ENCODE measurements around the gene AMDHD1.

The AMDHD1 gene

GRCh38 chr12:95999484-95999883, 56.4 kb downstream of the AMDHD1 start:
- Histone ChIP-seq H3K9me3 (ENCODE audit: insufficient read depth, low read length) (no peaks in the 10 kb centered on the region), H3K27ac (ENCODE audit: low read depth, low read length) (no peak overlapping the region), H3K9me2 (replicated peaks; ENCODE audit: insufficient read depth, low read length) (no peaks in the 10 kb centered on the region), H3K9ac (ENCODE audit: low read length) (no peak overlapping the region), H3K36me3 (ENCODE audit: low read length) (peaks cover 8% of the 10 kb centered on the region; the same call in 1 of the 2 replicates), H3K4me3 (ENCODE audit: insufficient read depth, low read length, poor library complexity, severe bottlenecking) (no peak overlapping the region), H2AFZ (ENCODE audit: low read depth, low read length, severe bottlenecking) (no peak overlapping the region), H4K20me1 (ENCODE audit: low read depth, low read length) (no peaks in the 10 kb centered on the region), H3K4me2 (ENCODE audit: low read depth, low read length, poor library complexity, severe bottlenecking) (no peak overlapping the region), H3K27me3 (ENCODE audit: low read length) (no peaks in the 10 kb centered on the region), H3K79me2 (ENCODE audit: insufficient read depth, low read length) (no peaks in the 10 kb centered on the region), H3F3A (ENCODE audit: insufficient read depth) (no peaks in the 10 kb centered on the region)
- no peak for TF ChIP-seq EZH2phosphoT487 (conservative IDR thresholded peaks at IDR 0.05; ENCODE audit: low read length)
- no peak for TF ChIP-seq CTCF (IDR thresholded peaks at IDR 0.05; ENCODE audit: insufficient read depth, low read length, poor library complexity, severe bottlenecking)

GRCh38 chr12:96000858-96001257, 57.7 kb downstream of the AMDHD1 start:
- Histone ChIP-seq H3K79me2 (ENCODE audit: insufficient read depth, low read length) (no peaks in the 10 kb centered on the region), H3K9me2 (replicated peaks; ENCODE audit: insufficient read depth, low read length) (no peaks in the 10 kb centered on the region), H3F3A (ENCODE audit: insufficient read depth) (no peaks in the 10 kb centered on the region), H3K36me3 (ENCODE audit: low read length) (peaks cover 8% of the 10 kb centered on the region; the same call in 1 of the 2 replicates), H3K9me3 (ENCODE audit: insufficient read depth, low read length) (no peaks in the 10 kb centered on the region), H3K27ac (ENCODE audit: low read depth, low read length) (no peak overlapping the region), H3K4me2 (ENCODE audit: low read depth, low read length, poor library complexity, severe bottlenecking) (no peak overlapping the region), H4K20me1 (ENCODE audit: low read depth, low read length) (no peaks in the 10 kb centered on the region), H3K4me3 (ENCODE audit: insufficient read depth, low read length, poor library complexity, severe bottlenecking) (no peak overlapping the region), H3K27me3 (ENCODE audit: low read length) (no peaks in the 10 kb centered on the region), H2AFZ (ENCODE audit: low read depth, low read length, severe bottlenecking) (no peak overlapping the region), H3K9ac (ENCODE audit: low read length) (no peak overlapping the region)
- no peak for TF ChIP-seq CTCF (IDR thresholded peaks at IDR 0.05; ENCODE audit: insufficient read depth, low read length, poor library complexity, severe bottlenecking)
- no peak for TF ChIP-seq EZH2phosphoT487 (conservative IDR thresholded peaks at IDR 0.05; ENCODE audit: low read length)

DNA sequence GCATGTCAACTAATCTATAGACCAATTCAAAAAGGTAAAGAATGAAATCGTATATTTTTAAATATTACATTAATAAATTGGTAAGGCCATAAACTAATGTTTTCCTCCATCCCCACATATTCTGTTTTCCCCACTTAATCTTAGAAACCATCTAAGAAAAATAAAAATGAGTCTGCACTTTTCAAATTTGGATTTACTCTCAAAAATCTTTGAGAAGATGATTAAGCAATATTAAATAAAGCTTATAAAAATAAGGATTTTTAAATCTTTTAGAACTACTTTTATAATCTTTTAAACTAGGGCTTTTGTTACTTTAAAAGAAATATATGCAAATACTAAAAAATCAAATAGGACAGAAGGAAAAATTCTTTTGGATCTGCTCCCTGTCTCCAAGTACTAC, 63.6 kb downstream of the AMDHD1 start:
- Histone ChIP-seq H3K9ac (ENCODE audit: low read length) (no peak overlapping the region), H4K20me1 (ENCODE audit: low read depth, low read length) (no peaks in the 10 kb centered on the region), H3K9me3 (ENCODE audit: insufficient read depth, low read length) (no peaks in the 10 kb centered on the region), H3K4me3 (ENCODE audit: insufficient read depth, low read length, poor library complexity, severe bottlenecking) (no peak overlapping the region), H3K4me2 (ENCODE audit: low read depth, low read length, poor library complexity, severe bottlenecking) (no peak overlapping the region), H3K27me3 (ENCODE audit: low read length) (no peaks in the 10 kb centered on the region), H3K36me3 (ENCODE audit: low read length) (peaks cover 18% of the 10 kb centered on the region; the same call in 1 of the 2 replicates), H3F3A (ENCODE audit: insufficient read depth) (no peaks in the 10 kb centered on the region), H3K27ac (ENCODE audit: low read depth, low read length) (no peak overlapping the region), H3K9me2 (replicated peaks; ENCODE audit: insufficient read depth, low read length) (no peaks in the 10 kb centered on the region), H3K79me2 (ENCODE audit: insufficient read depth, low read length) (no peaks in the 10 kb centered on the region), H2AFZ (ENCODE audit: low read depth, low read length, severe bottlenecking) (no peak overlapping the region)
- TF ChIP-seq CTCF (IDR thresholded peaks at IDR 0.05; ENCODE audit: insufficient read depth, low read length, poor library complexity, severe bottlenecking) (no peak), EZH2phosphoT487 (conservative IDR thresholded peaks at IDR 0.05; ENCODE audit: low read length) (no peak)
